ENCODE data around the gene CLEC12A.

Gene CLEC12A

DNA sequence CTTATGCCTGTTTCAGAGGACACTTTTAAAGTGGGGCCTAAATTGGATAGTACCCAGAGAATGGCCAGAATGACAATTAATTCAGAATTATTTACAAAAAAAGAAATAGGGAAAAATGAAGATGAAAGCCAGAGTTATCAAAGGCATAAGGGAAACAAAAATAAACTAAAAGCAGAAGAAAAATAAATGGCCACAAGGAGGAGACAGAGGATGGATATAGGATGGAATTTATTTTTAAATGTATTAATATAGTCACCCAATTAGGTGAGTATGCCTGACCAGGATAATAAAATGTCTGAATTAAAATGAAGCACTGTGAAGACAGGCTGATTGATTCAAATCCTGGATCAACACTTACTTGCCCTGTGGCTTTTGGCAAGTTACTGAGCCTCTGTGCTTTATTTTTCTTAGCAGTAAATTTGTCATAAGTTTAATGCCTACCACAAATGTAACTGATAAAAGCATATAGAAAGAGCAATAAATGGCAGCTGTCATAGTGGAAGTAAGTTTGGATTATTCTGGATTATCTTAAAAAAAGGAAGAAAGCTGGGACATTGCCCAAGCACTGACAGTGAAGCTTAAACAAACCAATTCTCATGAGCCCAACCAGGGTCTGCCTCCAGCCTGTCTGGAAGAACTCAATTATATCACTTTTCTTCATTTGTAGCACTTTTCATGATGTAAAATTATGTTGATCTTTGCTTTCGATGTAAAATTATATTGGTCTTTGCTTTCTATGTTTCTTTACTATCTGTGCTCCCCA, 62.8 kb downstream of the CLEC12A start:
- DNase-seq (ENCODE audit: low read depth in 1 of 2, low spot score in 1 of 2): no peak
